Gastrocnemius medialis (tissue), 4 donors: Measurements from ENCODE around the gene NAP1L4. TPM values are rescaled to one million over a fixed set of nuclear protein-coding genes. Genes with fewer than 3 reads are reported as not detected.

Experiments
- ATAC-seq, 2 donors: fragments of 150-250 bp; one replicate each; pipeline ENCODE4 v1.9.1; 2016
- DNase-seq, 2 donors: peaks; one replicate each; pipeline ENCODE4 v3.0.0-alpha.2; 2019
- H3K27ac ChIP-seq, 4 donors: fragments of 200-600 bp; sonication (generic); 1 replicate in 1 of 4; 2 replicates in 3 of 4; pipeline ENCODE4 v1.5.1; 2016 to 2018; ENCODE audit warnings: mild to moderate bottlenecking in 2 of 4, moderate library complexity in 1 of 4
- H3K27me3 ChIP-seq, 3 donors: fragments of 200-600 bp; sonication (generic) in 2 of 3; 1 replicate in 1 of 3; 2 replicates in 2 of 3; pipeline versions ENCODE4 v1.5.1 to v1.6.0; 2016 to 2019; ENCODE audit warnings: mild to moderate bottlenecking in 1 of 3, moderate library complexity in 1 of 3
- H3K36me3 ChIP-seq, 2 donors: fragments of 200-600 bp; sonication (generic) in 1 of 2; one replicate each; pipeline ENCODE4 v1.5.1; 2017 to 2018
- H3K4me1 ChIP-seq, 2 donors: fragments of 200-600 bp; sonication (generic) in 1 of 2; one replicate each; pipeline ENCODE4 v1.5.1; 2016 to 2017; ENCODE audit warnings: mild to moderate bottlenecking in 2 of 2
- H3K4me3 ChIP-seq, 4 donors: fragments of 200-600 bp; sonication (generic) in 3 of 4; 1 replicate in 1 of 4; 2 replicates in 3 of 4; pipeline ENCODE4 v1.5.1; 2016 to 2019; ENCODE audit warnings: mild to moderate bottlenecking in 2 of 4
- H3K9me3 ChIP-seq, 3 donors: fragments of 200-600 bp; sonication (generic) in 2 of 3; 1 replicate in 1 of 3; 2 replicates in 2 of 3; pipeline ENCODE4 v1.5.1; 2016 to 2019
- CTCF ChIP-seq, 5 experiments: fragments of 450-650 bp in 3 of 5; fragments of 200-600 bp in 2 of 5; sonication (generic) in 2 of 5; IDR thresholded peaks in 4 of 5; conservative IDR thresholded peaks in 1 of 5; 1 replicate in 4 of 5; 2 replicates in 1 of 5; pipeline ENCODE4 v1.5.1; 2016 to 2019; ENCODE audit warnings: antibody characterized with exemption in 5 of 5, mild to moderate bottlenecking in 3 of 5, moderate library complexity in 3 of 5
- POLR2A ChIP-seq, 2 donors: fragments of 450-650 bp; IDR thresholded peaks; one replicate each; pipeline ENCODE4 v1.6.1; 2017; ENCODE audit warnings: antibody characterized with exemption in 2 of 2, mild to moderate bottlenecking in 2 of 2, moderate library complexity in 2 of 2
- in situ Hi-C, 4 donors: fragments of 200-750 bp; cut with MboI; loops; one replicate each; pipeline versions ENCODE4 v1.15.0 to v1.8.0; 2017; ENCODE audit warnings: low sequenced_read_pairs in 4 of 4
- intact Hi-C: fragments of 100-400 bp; cut with DNase I; formaldehyde crosslinking; loops from one replicate; pipeline ENCODE4 v1.15.1; 2023; ENCODE audit warnings: low total_unique reads
- total RNA-seq, 4 donors: library from RNA; depleted of rRNA; stranded (reverse); fragments of >200 nt; gene quantifications; one replicate each; pipeline versions ENCODE4 v1.1.0 to v1.2.3, GENCODE V29; 2016

The NAP1L4 gene
- total RNA-seq, 4 donors from 2014 or later, result 86.4 to 123 (median 111) TPM

GRCh38 chr11:2903672-2904011, 88.5 kb downstream of the NAP1L4 start:
- peaks cover 3 to 9% of the 10 kb centered on the region in 2 donors for H3K4me1 ChIP-seq
- no peaks in the 10 kb centered on the region for H3K36me3 ChIP-seq
- H3K4me3 ChIP-seq, result no peak overlapping the region
- intact Hi-C loops, result loop anchor here (5.0 kb wide), 1 partner anchor 519 kb away; no protein-coding TSS in a partner anchor
- no peaks in the 10 kb centered on the region for H3K9me3 ChIP-seq
- H3K27ac ChIP-seq, result no peak overlapping the region
- in situ Hi-C loops, result no loop called here
- H3K27me3 ChIP-seq, result peaks cover 12 to 29% (median 19%) of the 10 kb centered on the region in 3 donors
- no peak for DNase-seq
- ATAC-seq, result no peak
- no peak for TF ChIP-seq POLR2A (IDR thresholded peaks at IDR 0.05)
- no peak for TF ChIP-seq CTCF (IDR thresholded peaks at IDR 0.05 in 4 of 5, conservative IDR thresholded peaks at IDR 0.05 in 1 of 5)

- in situ Hi-C loops (no loop called here), intact Hi-C loops (loop anchor here (5.0 kb wide), 1 partner anchor 519 kb away; no protein-coding TSS in a partner anchor)
- Histone ChIP-seq H3K4me3 (peak overlapping the region in 3 of 4 donors; percentile 62 to 65 (median 64)), H3K4me1 (peaks cover 3 to 9% of the 10 kb centered on the region in 2 donors), H3K27me3 (peaks cover 8 to 23% (median 15%) of the 10 kb centered on the region in 3 donors), H3K36me3 (no peaks in the 10 kb centered on the region), H3K27ac (peak overlapping the region in 1 of 4 donors; percentile 62), H3K9me3 (no peaks in the 10 kb centered on the region)
- ATAC-seq (no peak), DNase-seq (no peak)
- no peak for TF ChIP-seq POLR2A (IDR thresholded peaks at IDR 0.05)
These were observed 89.1 kb downstream of the NAP1L4 start for GRCh38 chr11:2902784-2903671.

GRCh38 chr11:2901854-2902783, 90.0 kb downstream of the NAP1L4 start:
- in situ Hi-C loops (no loop called here), intact Hi-C loops (loop anchor here (5.0 kb wide), 1 partner anchor 520 kb away; no protein-coding TSS in a partner anchor)
- peaks cover 7 to 15% (median 8%) of the 10 kb centered on the region in 3 donors for H3K27me3 ChIP-seq
- peak overlapping the region; percentile 53 to 73 (median 66) for H3K27ac ChIP-seq
- DNase-seq (peak; percentile 87 to 91), ATAC-seq (peak; percentile 83 to 87)
- TF ChIP-seq POLR2A (IDR thresholded peaks at IDR 0.05) (peak in 1 of 2 donors; percentile 37), CTCF (IDR thresholded peaks at IDR 0.05 in 4 of 5, conservative IDR thresholded peaks at IDR 0.05 in 1 of 5) (no peak)
- H3K9me3 ChIP-seq, result no peaks in the 10 kb centered on the region
- H3K4me3 ChIP-seq, result peak overlapping the region; percentile 62 to 65 (median 63)
- H3K36me3 ChIP-seq, result no peaks in the 10 kb centered on the region
- peaks cover 3 to 9% of the 10 kb centered on the region in 2 donors for H3K4me1 ChIP-seq

- H3K36me3 ChIP-seq, result no peaks in the 10 kb centered on the region
- intact Hi-C loops (loop anchor here (5.0 kb wide), 1 partner anchor 521 kb away; no protein-coding TSS in a partner anchor), in situ Hi-C loops (no loop called here)
- no peak for DNase-seq
- TF ChIP-seq CTCF (IDR thresholded peaks at IDR 0.05 in 4 of 5, conservative IDR thresholded peaks at IDR 0.05 in 1 of 5) (no peak), POLR2A (IDR thresholded peaks at IDR 0.05) (no peak)
- no peaks in the 10 kb centered on the region for H3K9me3 ChIP-seq
- peaks cover 6 to 14% (median 8%) of the 10 kb centered on the region in 3 donors for H3K27me3 ChIP-seq
- peak in 1 of 2 donors; percentile 7 for ATAC-seq
- peaks cover 3 to 9% of the 10 kb centered on the region in 2 donors for H3K4me1 ChIP-seq
- peak overlapping the region; percentile 62 to 65 (median 63) for H3K4me3 ChIP-seq
- peak overlapping the region; percentile 48 to 73 (median 66) for H3K27ac ChIP-seq
These were observed 90.8 kb downstream of the NAP1L4 start for GRCh38 chr11:2901196-2901796.
